ENCODE results near the gene SPEN. TPM values are rescaled to one million over a fixed set of nuclear protein-coding genes. Genes with fewer than 3 reads are reported as not detected.

SPEN gene
- total and polyA plus RNA-seq, 2 of the 4 experiments (the other 2 are of a cell fraction), result 7.6 to 15.8 TPM

DNA sequence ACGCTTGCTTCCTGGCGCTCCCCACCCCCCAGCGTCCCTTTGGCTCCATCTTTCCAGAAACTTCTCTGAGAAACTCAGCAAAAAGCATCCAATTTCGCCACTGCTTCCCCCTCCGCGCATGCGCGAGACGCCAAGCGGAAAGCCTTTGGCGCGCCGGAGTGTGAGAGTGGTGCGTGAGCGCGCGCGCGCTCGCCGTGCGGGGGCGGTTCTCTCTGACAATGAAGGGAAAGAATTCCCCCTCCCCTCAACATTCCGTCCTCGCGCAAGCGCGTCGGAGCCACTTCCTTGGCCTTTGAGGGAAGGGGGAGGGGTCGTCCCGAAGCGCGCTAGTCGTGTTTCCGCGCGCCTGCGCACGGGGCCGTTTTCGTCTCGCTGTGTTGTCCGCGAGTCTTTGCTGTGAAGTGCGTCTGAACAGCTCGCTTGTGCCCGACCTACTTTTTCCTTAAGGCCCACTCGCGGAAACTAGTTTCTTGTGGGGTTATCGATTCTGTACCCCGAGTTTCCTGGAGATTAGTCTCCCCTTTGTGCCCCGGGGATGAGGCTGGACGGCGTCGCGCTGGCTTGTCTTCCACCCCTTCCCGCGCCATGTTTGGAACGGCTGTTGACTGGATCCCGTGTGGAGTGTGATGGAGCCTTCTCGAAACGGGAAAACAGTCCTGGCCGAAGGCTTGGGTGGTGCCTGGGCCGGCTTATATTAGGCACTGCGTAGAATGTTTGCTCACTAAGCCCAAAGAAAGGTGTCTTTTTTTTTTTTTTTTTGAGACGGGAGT is 11.6 kb upstream of the SPEN start:
- Histone ChIP-seq H3K18ac (ENCODE audit: low read depth, low read length) (peak overlapping the region; percentile 71), H3K27me3 (ENCODE audit: control insufficient read depth, insufficient read depth, low read length) (no peaks in the 10 kb centered on the region), H3K56ac (ENCODE audit: extremely low read depth, insufficient read depth, low read length) (peak overlapping the region; percentile 93), H2BK20ac (ENCODE audit: low read depth, low read length) (peak overlapping the region; percentile 0; the same call in 1 of the 2 replicates), H2BK15ac (ENCODE audit: low read depth, low read length) (peak overlapping the region; percentile 57; the same call in 1 of the 3 replicates), H3K36me3 (ENCODE audit: control insufficient read depth, insufficient read depth, low read length) (no peaks in the 10 kb centered on the region), H3K14ac (replicated peaks; ENCODE audit: low read depth, low read length) (peak overlapping the region; percentile 93), H3K27ac (ENCODE audit: insufficient read depth, low read length) (peak overlapping the region; percentile 85), H2AFZ (replicated peaks; ENCODE audit: low read length, poor library complexity) (peak overlapping the region; percentile 98), H3K9ac (ENCODE audit: low read depth, low read length) (peak overlapping the region; percentile 77), H3K79me1 (ENCODE audit: low read depth in 1 of 2, low read length in 2 of 2) (peaks cover 5 to 24% of the 10 kb centered on the region in 2 experiments; a peak in 3 of 4 replicates), H2BK5ac (ENCODE audit: low read depth, low read length, poor library complexity, severe bottlenecking) (peak overlapping the region; percentile 91), H3K4me3 (ENCODE audit: insufficient read depth, low read depth, low read length) (peak overlapping the region; percentile 68), H4K5ac (ENCODE audit: low read depth, low read length) (peak overlapping the region; percentile 70), H3K4me2 (ENCODE audit: low read depth, low read length) (peak overlapping the region; percentile 70), H4K8ac (ENCODE audit: low read depth in 2 of 2, low read length in 2 of 2) (peak overlapping the region; percentile 88 to 97), H3K4ac (ENCODE audit: low read depth, low read length) (peak overlapping the region; percentile 90), H3K9me3 (ENCODE audit: control insufficient read depth, insufficient read depth, low read length) (no peaks in the 10 kb centered on the region), H2AK5ac (ENCODE audit: low read depth, low read length) (peak overlapping the region; percentile 76), H4K91ac (ENCODE audit: insufficient read depth, low read depth, low read length) (peak overlapping the region; percentile 91), H3K4me1 (ENCODE audit: control insufficient read depth, insufficient read depth, low read length) (peaks cover 2% of the 10 kb centered on the region; the same call in 1 of the 2 replicates), H2AK9ac (replicated peaks; ENCODE audit: low read depth, low read length, poor library complexity) (peak overlapping the region; percentile 99), H4K20me1 (ENCODE audit: insufficient read depth, low read length) (no peaks in the 10 kb centered on the region), H3K23ac (ENCODE audit: low read depth, low read length) (peak overlapping the region; percentile 88), H3K9me1 (ENCODE audit: insufficient read depth, low read length) (no peaks in the 10 kb centered on the region), H2BK120ac (ENCODE audit: low read depth, low read length) (peak overlapping the region; percentile 69)
- intact Hi-C loops (cut with micrococcal nuclease), result loop anchor here (1.0 to 2.0 kb wide), 2 partner anchors 13 to 37 kb away; no protein-coding TSS in a partner anchor
- ChIA-PET CTCF (no interaction called here), POLR2A (ENCODE audit: unreplicated experiment) (no interaction called here)
- BruUV-seq (replicated peaks), result no TSS peak
- ATAC-seq (ENCODE audit: low read depth) (peak; percentile 82), DNase-seq (peak; percentile 99)
- WGBS, 2 experiments (ENCODE audit: extremely low coverage in 2 of 2, insufficient read length in 1 of 2), result 17% methylated on average over 16 of the region's 66 CpGs; no CpG with 5 or more reads in 1 of the 2 experiments
- in situ Hi-C loops (cut with MboI; ENCODE audit: low sequenced_read_pairs), result no loop called here
- dilution Hi-C loops (cut with HindIII; ENCODE audit: low sequenced_read_pairs, unreplicated experiment), result no loop called here
- peak; percentile 51; the same call in 1 of the 2 replicates for TF ChIP-seq MAFK (IDR thresholded peaks at IDR 0.05; ENCODE audit: low read depth, low read length)
- TF ChIP-seq, protein P1, sequence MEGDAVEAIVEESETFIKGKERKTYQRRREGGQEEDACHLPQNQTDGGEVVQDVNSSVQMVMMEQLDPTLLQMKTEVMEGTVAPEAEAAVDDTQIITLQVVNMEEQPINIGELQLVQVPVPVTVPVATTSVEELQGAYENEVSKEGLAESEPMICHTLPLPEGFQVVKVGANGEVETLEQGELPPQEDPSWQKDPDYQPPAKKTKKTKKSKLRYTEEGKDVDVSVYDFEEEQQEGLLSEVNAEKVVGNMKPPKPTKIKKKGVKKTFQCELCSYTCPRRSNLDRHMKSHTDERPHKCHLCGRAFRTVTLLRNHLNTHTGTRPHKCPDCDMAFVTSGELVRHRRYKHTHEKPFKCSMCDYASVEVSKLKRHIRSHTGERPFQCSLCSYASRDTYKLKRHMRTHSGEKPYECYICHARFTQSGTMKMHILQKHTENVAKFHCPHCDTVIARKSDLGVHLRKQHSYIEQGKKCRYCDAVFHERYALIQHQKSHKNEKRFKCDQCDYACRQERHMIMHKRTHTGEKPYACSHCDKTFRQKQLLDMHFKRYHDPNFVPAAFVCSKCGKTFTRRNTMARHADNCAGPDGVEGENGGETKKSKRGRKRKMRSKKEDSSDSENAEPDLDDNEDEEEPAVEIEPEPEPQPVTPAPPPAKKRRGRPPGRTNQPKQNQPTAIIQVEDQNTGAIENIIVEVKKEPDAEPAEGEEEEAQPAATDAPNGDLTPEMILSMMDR (conservative IDR thresholded peaks at IDR 0.05; ENCODE audit: low read depth, low read length), result no peak
- TF ChIP-seq RFX5 (IDR thresholded peaks at IDR 0.05; ENCODE audit: low read depth, low read length), result no peak
- 0 out of 2 replicates have a peak, but pooled peaks have one; percentile 12 for TF ChIP-seq FOS (IDR thresholded peaks at IDR 0.05; ENCODE audit: low read depth, low read length)
- no peak for TF ChIP-seq MXI1 (IDR thresholded peaks at IDR 0.05; ENCODE audit: borderline replicate concordance, low read depth, low read length)
- TF ChIP-seq MAZ (IDR thresholded peaks at IDR 0.05; ENCODE audit: borderline replicate concordance, low read depth, low read length), result peak; percentile 97; the same call in 1 of the 2 replicates
- peak; percentile 63 for TF ChIP-seq BHLHE40 (IDR thresholded peaks at IDR 0.05; ENCODE audit: low read depth, low read length)
- TF ChIP-seq CEBPB (IDR thresholded peaks at IDR 0.05; ENCODE audit: low read depth, low read length), result peak; percentile 71; the same call in 1 of the 2 replicates
- no peak for TF ChIP-seq NFE2L2 (IDR thresholded peaks at IDR 0.05; ENCODE audit: low read depth, low read length)
- TF ChIP-seq, protein P2, sequence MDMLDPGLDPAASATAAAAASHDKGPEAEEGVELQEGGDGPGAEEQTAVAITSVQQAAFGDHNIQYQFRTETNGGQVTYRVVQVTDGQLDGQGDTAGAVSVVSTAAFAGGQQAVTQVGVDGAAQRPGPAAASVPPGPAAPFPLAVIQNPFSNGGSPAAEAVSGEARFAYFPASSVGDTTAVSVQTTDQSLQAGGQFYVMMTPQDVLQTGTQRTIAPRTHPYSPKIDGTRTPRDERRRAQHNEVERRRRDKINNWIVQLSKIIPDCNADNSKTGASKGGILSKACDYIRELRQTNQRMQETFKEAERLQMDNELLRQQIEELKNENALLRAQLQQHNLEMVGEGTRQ (IDR thresholded peaks at IDR 0.05; ENCODE audit: low read depth, low read length), result no peak
- peak; percentile 85 for TF ChIP-seq POLR2A (IDR thresholded peaks at IDR 0.05; ENCODE audit: low read depth, low read length)
- TF ChIP-seq, protein P3, sequence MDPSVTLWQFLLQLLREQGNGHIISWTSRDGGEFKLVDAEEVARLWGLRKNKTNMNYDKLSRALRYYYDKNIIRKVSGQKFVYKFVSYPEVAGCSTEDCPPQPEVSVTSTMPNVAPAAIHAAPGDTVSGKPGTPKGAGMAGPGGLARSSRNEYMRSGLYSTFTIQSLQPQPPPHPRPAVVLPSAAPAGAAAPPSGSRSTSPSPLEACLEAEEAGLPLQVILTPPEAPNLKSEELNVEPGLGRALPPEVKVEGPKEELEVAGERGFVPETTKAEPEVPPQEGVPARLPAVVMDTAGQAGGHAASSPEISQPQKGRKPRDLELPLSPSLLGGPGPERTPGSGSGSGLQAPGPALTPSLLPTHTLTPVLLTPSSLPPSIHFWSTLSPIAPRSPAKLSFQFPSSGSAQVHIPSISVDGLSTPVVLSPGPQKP (IDR thresholded peaks at IDR 0.05; ENCODE audit: borderline replicate concordance, low read depth, low read length), result no peak
- no peak for TF ChIP-seq CHD1 (IDR thresholded peaks at IDR 0.05; ENCODE audit: low read depth, low read length)
- no peak for TF ChIP-seq RAD21 (IDR thresholded peaks at IDR 0.05; ENCODE audit: low read length)
